Measurements from ENCODE around the gene EHMT1.

Gene EHMT1

DNA sequence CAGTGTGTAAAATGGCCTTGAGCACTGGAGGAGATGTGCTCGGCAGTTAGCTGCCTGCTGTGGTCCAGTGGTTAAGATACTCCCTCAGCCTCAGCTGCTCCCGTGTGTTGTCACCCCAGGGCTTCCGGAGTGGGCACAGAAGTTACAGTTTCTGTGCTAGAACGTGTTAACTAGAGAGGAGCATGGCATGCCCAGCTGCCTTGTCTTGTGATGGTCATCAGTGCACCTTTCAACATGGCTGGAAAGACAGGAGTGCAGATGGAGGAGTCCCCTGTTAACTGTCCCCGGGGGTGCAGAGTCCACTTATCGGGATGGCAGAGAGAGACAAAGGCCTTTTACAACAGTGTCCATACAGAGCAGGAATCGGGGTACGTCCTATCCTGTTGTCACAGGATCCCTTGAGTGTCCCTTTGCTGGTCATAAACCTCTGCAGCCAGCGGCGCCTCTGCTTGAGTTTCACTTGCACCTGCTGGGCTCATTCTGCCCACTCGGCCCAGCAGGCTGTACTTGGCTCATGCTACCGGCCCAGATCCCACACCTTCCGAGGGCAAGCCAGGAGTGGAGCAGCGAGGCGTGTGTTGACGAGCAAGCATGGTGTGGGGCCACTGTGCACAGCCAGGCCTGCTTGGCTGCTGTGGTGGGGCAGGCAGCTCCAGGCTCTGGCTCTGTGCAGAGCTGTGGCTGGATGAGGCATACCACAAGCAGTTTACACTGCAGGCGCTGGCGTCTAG, 112.6 kb downstream of the EHMT1 start:
- no peaks in the 10 kb centered on the region for H3K9me2 ChIP-seq (ENCODE audit: low read depth, low read length)
- H4K20me1 ChIP-seq (ENCODE audit: insufficient read depth, low read length), result no peaks in the 10 kb centered on the region
- no peaks in the 10 kb centered on the region for H3K27me3 ChIP-seq (ENCODE audit: insufficient read depth, low read length)
- H2AFZ ChIP-seq (ENCODE audit: low read length), result no peak overlapping the region
- H3K27ac ChIP-seq (ENCODE audit: low read depth, low read length, poor library complexity, severe bottlenecking), result no peak overlapping the region
- peaks cover 13% of the 10 kb centered on the region for H3K9me3 ChIP-seq (ENCODE audit: low read length)
- H3K4me3 ChIP-seq (ENCODE audit: low read depth, low read length, poor library complexity, severe bottlenecking), result no peak overlapping the region
- H3F3A ChIP-seq (ENCODE audit: insufficient read depth, low read length), result no peaks in the 10 kb centered on the region
- no peak overlapping the region for H3K4me2 ChIP-seq (ENCODE audit: low read length)
- H3K4me1 ChIP-seq (ENCODE audit: insufficient read depth, low read length, severe bottlenecking), result no peaks in the 10 kb centered on the region
- no peak for TF ChIP-seq EZH2 (IDR thresholded peaks at IDR 0.05; ENCODE audit: borderline replicate concordance, low read length)
- no peak for TF ChIP-seq CTCF (IDR thresholded peaks at IDR 0.05; ENCODE audit: low read length)
- H3K9ac ChIP-seq (ENCODE audit: low read length), result no peak overlapping the region
- peaks cover 96% of the 10 kb centered on the region for H3K36me3 ChIP-seq (ENCODE audit: insufficient read depth, low read length)
- no peaks in the 10 kb centered on the region for H3K79me2 ChIP-seq (ENCODE audit: insufficient read depth, low read length)

DNA sequence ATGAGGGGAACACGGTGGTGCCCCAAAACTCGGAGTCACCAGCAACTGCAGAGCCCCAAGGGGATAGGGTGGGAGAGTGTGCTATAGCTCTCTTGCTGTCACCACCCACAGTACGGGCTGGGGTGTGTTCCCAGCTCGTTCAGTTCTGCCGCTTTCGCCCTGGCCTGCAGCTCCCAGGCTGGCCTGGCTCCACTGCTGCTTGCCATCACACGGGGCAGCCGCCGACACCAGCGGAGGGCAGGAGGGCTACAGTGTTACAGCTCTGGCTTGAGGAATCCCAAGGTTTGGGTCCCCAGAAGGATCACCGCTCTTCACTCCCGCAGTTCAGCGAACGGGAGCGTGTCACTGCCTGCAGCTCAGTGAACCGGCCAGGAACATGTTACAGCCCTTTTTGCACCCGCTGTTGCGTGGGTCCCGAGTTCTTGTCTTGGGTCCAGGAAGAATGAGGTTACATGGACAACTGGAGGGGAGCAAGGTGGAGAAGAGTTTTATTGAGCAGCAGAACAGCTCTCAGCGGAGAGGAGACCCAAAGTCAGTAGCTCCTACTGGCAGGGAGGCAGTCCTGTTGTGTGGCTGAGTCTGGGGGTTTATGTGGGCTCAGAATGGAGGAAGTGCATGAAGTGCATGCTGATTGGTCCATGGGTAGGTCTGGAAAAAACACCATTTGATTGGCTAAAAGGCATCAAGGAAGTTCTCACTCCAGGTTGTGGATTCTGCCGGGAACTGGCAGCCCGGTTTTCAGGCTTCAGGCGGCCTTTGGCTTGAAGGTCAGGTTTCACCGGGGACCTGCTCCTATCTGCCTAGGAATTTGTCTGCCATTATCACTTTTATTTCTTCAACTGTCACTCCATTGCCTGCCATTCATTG, 113.4 kb downstream of the EHMT1 start:
- no peak for TF ChIP-seq EZH2 (IDR thresholded peaks at IDR 0.05; ENCODE audit: borderline replicate concordance, low read length)
- TF ChIP-seq CTCF (IDR thresholded peaks at IDR 0.05; ENCODE audit: low read length), result no peak
- H3K36me3 ChIP-seq (ENCODE audit: insufficient read depth, low read length), result peaks cover 94% of the 10 kb centered on the region
- H3K9me2 ChIP-seq (ENCODE audit: low read depth, low read length), result no peaks in the 10 kb centered on the region
- H3F3A ChIP-seq (ENCODE audit: insufficient read depth, low read length), result no peaks in the 10 kb centered on the region
- H3K27me3 ChIP-seq (ENCODE audit: insufficient read depth, low read length), result no peaks in the 10 kb centered on the region
- no peaks in the 10 kb centered on the region for H4K20me1 ChIP-seq (ENCODE audit: insufficient read depth, low read length)
- no peaks in the 10 kb centered on the region for H3K79me2 ChIP-seq (ENCODE audit: insufficient read depth, low read length)
- no peak overlapping the region for H2AFZ ChIP-seq (ENCODE audit: low read length)
- peaks cover under 1% of the 10 kb centered on the region for H3K4me1 ChIP-seq (ENCODE audit: insufficient read depth, low read length, severe bottlenecking)
- no peak overlapping the region for H3K4me3 ChIP-seq (ENCODE audit: low read depth, low read length, poor library complexity, severe bottlenecking)
- H3K9me3 ChIP-seq (ENCODE audit: low read length), result peaks cover 14% of the 10 kb centered on the region
- no peak overlapping the region for H3K27ac ChIP-seq (ENCODE audit: low read depth, low read length, poor library complexity, severe bottlenecking)
- no peak overlapping the region for H3K4me2 ChIP-seq (ENCODE audit: low read length)
- H3K9ac ChIP-seq (ENCODE audit: low read length), result no peak overlapping the region

DNA sequence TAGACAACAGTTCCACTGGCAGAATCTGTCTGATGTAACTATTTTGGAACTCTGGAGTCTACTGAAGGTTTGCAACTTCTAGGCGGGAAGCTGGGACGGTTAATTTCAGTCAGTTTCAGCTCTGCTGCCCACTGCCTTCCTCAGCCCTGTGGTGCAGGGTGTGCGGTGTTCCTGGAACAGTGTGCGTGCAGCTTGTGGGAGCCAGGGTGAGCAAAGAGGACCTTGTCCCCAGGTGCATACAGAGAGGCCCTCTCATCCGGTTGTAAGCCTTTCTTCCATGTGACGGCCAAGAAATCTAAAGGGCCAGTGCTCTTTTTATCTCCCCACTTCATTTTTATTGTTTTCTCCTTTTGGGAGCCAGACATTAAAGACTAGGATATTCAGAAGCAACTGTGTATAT, 114.6 kb downstream of the EHMT1 start:
- no peak overlapping the region for H2AFZ ChIP-seq (ENCODE audit: low read length)
- H3K4me2 ChIP-seq (ENCODE audit: low read length), result no peak overlapping the region
- H3K4me3 ChIP-seq (ENCODE audit: low read depth, low read length, poor library complexity, severe bottlenecking), result no peak overlapping the region
- no peak overlapping the region for H3K27ac ChIP-seq (ENCODE audit: low read depth, low read length, poor library complexity, severe bottlenecking)
- TF ChIP-seq CTCF (IDR thresholded peaks at IDR 0.05; ENCODE audit: low read length) (no peak), EZH2 (IDR thresholded peaks at IDR 0.05; ENCODE audit: borderline replicate concordance, low read length) (no peak)
- H3K27me3 ChIP-seq (ENCODE audit: insufficient read depth, low read length), result no peaks in the 10 kb centered on the region
- H4K20me1 ChIP-seq (ENCODE audit: insufficient read depth, low read length), result no peaks in the 10 kb centered on the region
- no peaks in the 10 kb centered on the region for H3K79me2 ChIP-seq (ENCODE audit: insufficient read depth, low read length)
- peaks cover 18% of the 10 kb centered on the region for H3K9me3 ChIP-seq (ENCODE audit: low read length)
- H3K4me1 ChIP-seq (ENCODE audit: insufficient read depth, low read length, severe bottlenecking), result peaks cover 13% of the 10 kb centered on the region
- no peak overlapping the region for H3K9ac ChIP-seq (ENCODE audit: low read length)
- H3K9me2 ChIP-seq (ENCODE audit: low read depth, low read length), result no peaks in the 10 kb centered on the region
- H3K36me3 ChIP-seq (ENCODE audit: insufficient read depth, low read length), result peaks cover 88% of the 10 kb centered on the region
- H3F3A ChIP-seq (ENCODE audit: insufficient read depth, low read length), result no peaks in the 10 kb centered on the region

Measured in OCI-LY1 (cell line).